Stimulated activated CD4-positive, alpha-beta T cell treated with anti-CD3 and anti-CD28 coated beads, Interleukin-12 subunit alpha, Interleukin-12 subunit beta, amount 100 ng/mL, for 4 hours (primary cell): Measurements from ENCODE around the gene AEN.
A peak's percentile ranks its signal among the peaks of the same experiment; 100 is the strongest.

ENCODE experiments used
- DNase-seq: peaks from one replicate; pipeline ENCODE4 v3.0.0-alpha.2; 2020

AEN gene

GRCh38 chr15:88620995-88621772, at the start of gene AEN:
Gene AEN, plus strand, starts transcription at chr15:88621340. Its CDS starts 4,870 bp downstream, at chr15:88626210.
- peak; percentile 92 for DNase-seq

- DNase-seq: no peak
Measured at GRCh38 chr15:88571852-88572259, 49.3 kb upstream of the AEN start.

GRCh38 chr15:88574077-88574476, 47.1 kb upstream of the AEN start:
- DNase-seq: no peak

GRCh38 chr15:88574655-88575054, 46.5 kb upstream of the AEN start:
- no peak for DNase-seq

GRCh38 chr15:88579322-88579721, 41.8 kb upstream of the AEN start:
- no peak for DNase-seq

- no peak for DNase-seq
Measured at GRCh38 chr15:88580532-88580931, 40.6 kb upstream of the AEN start.

GRCh38 chr15:88586401-88587162, 34.6 kb upstream of the AEN start:
- DNase-seq: no peak

- DNase-seq: no peak
Measured at GRCh38 chr15:88590759-88591158, 30.4 kb upstream of the AEN start.

GRCh38 chr15:88591384-88591783, 29.8 kb upstream of the AEN start:
- no peak for DNase-seq

- no peak for DNase-seq
Measured at GRCh38 chr15:88603885-88604284, 17.3 kb upstream of the AEN start.

- no peak for DNase-seq
Measured at GRCh38 chr15:88604381-88605188, 16.6 kb upstream of the AEN start.

- peak; percentile 54 for DNase-seq
Measured at GRCh38 chr15:88605189-88606069, 15.7 kb upstream of the AEN start.

GRCh38 chr15:88606070-88606794, 14.9 kb upstream of the AEN start:
- DNase-seq: no peak

GRCh38 chr15:88607951-88608350, 13.2 kb upstream of the AEN start:
- DNase-seq: no peak

GRCh38 chr15:88608607-88609181, 12.4 kb upstream of the AEN start:
- no peak for DNase-seq

- no peak for DNase-seq
Measured at GRCh38 chr15:88609344-88610090, 11.6 kb upstream of the AEN start.

- DNase-seq: no peak
Measured at GRCh38 chr15:88610701-88611231, 10.4 kb upstream of the AEN start.

GRCh38 chr15:88612186-88612796, 8.8 kb upstream of the AEN start:
- DNase-seq: no peak

GRCh38 chr15:88613074-88613944, 7.8 kb upstream of the AEN start:
- DNase-seq: no peak
